ENCODE results near the gene EPS15. TPM values are rescaled to one million over a fixed set of nuclear protein-coding genes. Genes with fewer than 3 reads are reported as not detected.
"Not testable (repeated sequence)": the region's sequence is repeated elsewhere in the genome, so short reads cannot be mapped to it uniquely, and the experiment has no call there.

Gene EPS15
- total and polyA plus RNA-seq, 10 donors = 24.2 to 142 (median 126) TPM

DNA sequence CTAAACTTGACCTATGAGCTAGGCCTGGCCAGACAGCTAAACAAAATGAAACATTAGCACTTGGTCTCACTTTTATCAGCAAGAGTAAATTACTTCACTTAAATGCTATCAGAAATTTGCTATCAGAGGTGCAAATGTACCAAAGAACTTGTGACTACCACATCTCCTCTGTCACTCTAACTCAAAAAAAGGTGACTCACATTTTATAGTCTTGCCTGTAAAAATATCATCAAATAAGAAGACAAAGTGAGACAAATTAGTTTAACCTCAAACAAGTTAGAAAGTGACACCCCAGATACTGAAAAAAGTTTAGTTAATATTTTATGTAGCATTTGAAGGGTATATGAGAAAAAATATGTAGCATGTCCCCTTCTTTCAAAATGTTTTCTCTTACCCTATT, 76.9 kb downstream of the EPS15 start:
- intact Hi-C loops (cut with DNase I; ENCODE audit: low total_unique reads) = no loop called here
- Histone ChIP-seq H3K27me3 (replicated peaks in 1 of 7) (no peaks in the 10 kb centered on the region), H3K36me3 (peaks cover 0 to 93% (median 27%) of the 10 kb centered on the region in 6 donors), H3K27ac (peak overlapping the region in 3 of 8 donors; percentile 1 to 24 (median 8)), H3K9me3 (no peaks in the 10 kb centered on the region), H3K4me3 (no peak overlapping the region), H3K4me1 (peaks cover 0 to 41% (median 23%) of the 10 kb centered on the region in 6 donors)
- TF ChIP-seq POLR2AphosphoS5 (IDR thresholded peaks at IDR 0.05) (no peak), POLR2A (IDR thresholded peaks at IDR 0.05) (no peak)
- TF ChIP-seq, protein P1, sequence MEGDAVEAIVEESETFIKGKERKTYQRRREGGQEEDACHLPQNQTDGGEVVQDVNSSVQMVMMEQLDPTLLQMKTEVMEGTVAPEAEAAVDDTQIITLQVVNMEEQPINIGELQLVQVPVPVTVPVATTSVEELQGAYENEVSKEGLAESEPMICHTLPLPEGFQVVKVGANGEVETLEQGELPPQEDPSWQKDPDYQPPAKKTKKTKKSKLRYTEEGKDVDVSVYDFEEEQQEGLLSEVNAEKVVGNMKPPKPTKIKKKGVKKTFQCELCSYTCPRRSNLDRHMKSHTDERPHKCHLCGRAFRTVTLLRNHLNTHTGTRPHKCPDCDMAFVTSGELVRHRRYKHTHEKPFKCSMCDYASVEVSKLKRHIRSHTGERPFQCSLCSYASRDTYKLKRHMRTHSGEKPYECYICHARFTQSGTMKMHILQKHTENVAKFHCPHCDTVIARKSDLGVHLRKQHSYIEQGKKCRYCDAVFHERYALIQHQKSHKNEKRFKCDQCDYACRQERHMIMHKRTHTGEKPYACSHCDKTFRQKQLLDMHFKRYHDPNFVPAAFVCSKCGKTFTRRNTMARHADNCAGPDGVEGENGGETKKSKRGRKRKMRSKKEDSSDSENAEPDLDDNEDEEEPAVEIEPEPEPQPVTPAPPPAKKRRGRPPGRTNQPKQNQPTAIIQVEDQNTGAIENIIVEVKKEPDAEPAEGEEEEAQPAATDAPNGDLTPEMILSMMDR (IDR thresholded peaks at IDR 0.05 in 8 of 11, conservative IDR thresholded peaks at IDR 0.05 in 3 of 11) = no peak
- no peak for DNase-seq

DNA sequence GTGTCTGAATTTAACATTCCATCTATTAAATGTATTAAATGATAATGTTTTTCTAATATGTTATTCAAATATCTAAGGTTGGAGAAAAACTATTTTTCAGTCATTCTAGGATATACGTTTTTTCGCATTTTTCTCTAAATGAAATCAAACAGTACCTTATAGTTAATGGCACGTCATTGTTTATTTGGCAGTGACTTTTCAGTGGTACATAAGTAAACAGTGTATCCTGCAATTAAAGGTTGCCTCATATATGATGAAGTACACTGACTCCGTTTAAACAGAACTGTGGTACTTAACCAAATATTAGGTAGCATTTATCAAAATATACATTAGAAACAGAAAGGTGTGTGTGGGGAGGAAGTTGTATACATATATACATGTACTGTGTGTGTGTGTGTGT, 79.2 kb downstream of the EPS15 start:
- WGBS, 5 donors = 83 to 96% (median 91%) methylated on average over 4 of the region's 4 CpGs
- H3K9me3 ChIP-seq = no peaks in the 10 kb centered on the region
- H3K36me3 ChIP-seq = peaks cover 0 to 92% (median 27%) of the 10 kb centered on the region in 6 donors
- H3K27me3 ChIP-seq (replicated peaks in 1 of 7) = no peaks in the 10 kb centered on the region
- TF ChIP-seq, protein P1 (IDR thresholded peaks at IDR 0.05 in 8 of 11, conservative IDR thresholded peaks at IDR 0.05 in 3 of 11) = no peak
- TF ChIP-seq POLR2AphosphoS5 (IDR thresholded peaks at IDR 0.05) = no peak
- no peak for TF ChIP-seq POLR2A (IDR thresholded peaks at IDR 0.05)
- peaks cover 0 to 36% (median 22%) of the 10 kb centered on the region in 6 donors for H3K4me1 ChIP-seq
- intact Hi-C loops (cut with DNase I; ENCODE audit: low total_unique reads) = no loop called here
- DNase-seq = no peak
- no peak overlapping the region for H3K4me3 ChIP-seq
- H3K27ac ChIP-seq = no peak overlapping the region

DNA sequence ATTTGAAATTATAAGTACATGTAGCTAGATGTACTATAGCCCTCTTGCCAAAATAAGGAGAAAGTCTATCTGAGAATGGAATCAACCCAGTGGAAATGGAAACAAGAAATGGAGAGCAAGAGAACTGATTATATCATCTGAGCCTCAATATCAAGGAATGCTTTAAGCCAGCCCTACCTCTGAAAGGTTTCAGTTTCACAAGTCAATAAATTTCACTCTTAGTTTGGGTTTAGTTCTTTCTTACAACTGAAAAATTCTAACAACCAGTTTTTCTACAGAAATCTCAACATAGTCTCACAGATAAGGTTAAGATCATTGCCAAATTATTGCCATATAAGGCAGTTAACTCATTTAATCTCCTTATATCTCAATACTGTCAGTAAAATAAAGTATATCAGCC, 80.0 kb downstream of the EPS15 start:
- no peaks in the 10 kb centered on the region for H3K9me3 ChIP-seq
- intact Hi-C loops (cut with DNase I; ENCODE audit: low total_unique reads) = no loop called here
- no peak for TF ChIP-seq POLR2A (IDR thresholded peaks at IDR 0.05)
- TF ChIP-seq, protein P1 (IDR thresholded peaks at IDR 0.05 in 8 of 11, conservative IDR thresholded peaks at IDR 0.05 in 3 of 11) = no peak
- TF ChIP-seq POLR2AphosphoS5 (IDR thresholded peaks at IDR 0.05) = no peak

DNA sequence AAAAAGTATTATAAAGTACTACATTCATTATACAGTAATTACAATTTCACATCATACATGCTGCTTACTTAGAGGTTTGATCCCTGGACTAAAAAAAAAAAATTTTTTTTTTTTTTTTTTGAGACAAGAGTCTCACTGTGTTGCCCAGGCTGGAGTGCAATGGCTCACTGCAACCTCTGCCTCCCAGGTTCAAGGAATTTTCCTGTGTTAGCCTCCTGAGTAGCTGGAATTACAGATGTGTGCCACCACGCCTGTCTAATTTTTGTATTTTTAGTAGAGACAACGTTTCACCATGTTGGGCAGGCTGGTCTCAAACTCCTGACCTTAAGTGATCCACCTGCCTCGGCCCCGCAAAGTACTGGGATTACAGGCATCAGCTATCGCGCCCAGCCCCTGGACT, 81.7 kb downstream of the EPS15 start:
- H3K27me3 ChIP-seq (replicated peaks in 1 of 7); H3K4me3 ChIP-seq; H3K9me3 ChIP-seq; intact Hi-C loops (cut with DNase I; ENCODE audit: low total_unique reads); H3K27ac ChIP-seq; DNase-seq: not testable (repeated sequence)
- H3K4me1 ChIP-seq = peaks cover 16 to 49% (median 38%) of the 10 kb centered on the region in 6 donors
- peaks cover 0 to 76% (median 18%) of the 10 kb centered on the region in 6 donors for H3K36me3 ChIP-seq
- 95 to 99% (median 95%) methylated on average over 6 of the region's 6 CpGs for WGBS, 5 donors

More for the DNA sequence above, 80.0 kb downstream of the EPS15 start:
- H3K27me3 ChIP-seq (replicated peaks in 1 of 7) = no peaks in the 10 kb centered on the region
- no peak for DNase-seq
- peak overlapping the region in 3 of 8 donors; percentile 6 to 52 (median 34) for H3K27ac ChIP-seq
- H3K4me3 ChIP-seq = no peak overlapping the region
- H3K4me1 ChIP-seq = peaks cover 5 to 42% (median 25%) of the 10 kb centered on the region in 6 donors
- peaks cover 0 to 91% (median 25%) of the 10 kb centered on the region in 6 donors for H3K36me3 ChIP-seq

DNA sequence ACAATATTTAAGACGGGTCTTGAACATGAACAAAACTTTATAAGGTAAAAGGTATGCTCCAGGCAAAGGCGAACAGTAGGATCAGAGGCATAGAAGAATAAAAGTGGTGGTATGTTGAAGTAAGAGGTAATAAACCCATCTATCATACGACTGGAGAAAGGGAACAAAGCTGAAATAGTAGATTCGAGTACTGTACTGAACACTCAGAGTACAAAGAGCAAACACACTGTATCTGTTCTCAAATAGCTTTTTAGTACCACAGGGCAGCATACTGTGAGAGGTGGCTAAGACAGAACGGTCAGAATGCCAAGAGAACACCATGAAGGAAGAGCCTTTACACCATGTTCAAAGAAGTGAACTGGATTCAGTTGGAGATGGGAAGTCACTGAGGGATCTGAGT, 83.2 kb downstream of the EPS15 start:
- peaks cover 0 to 76% (median 18%) of the 10 kb centered on the region in 6 donors for H3K36me3 ChIP-seq
- TF ChIP-seq POLR2AphosphoS5 (IDR thresholded peaks at IDR 0.05) (no peak), POLR2A (IDR thresholded peaks at IDR 0.05) (no peak)
- TF ChIP-seq, protein P1 (IDR thresholded peaks at IDR 0.05 in 8 of 11, conservative IDR thresholded peaks at IDR 0.05 in 3 of 11) = no peak
- no peak overlapping the region for H3K4me3 ChIP-seq
- H3K9me3 ChIP-seq = no peaks in the 10 kb centered on the region
- H3K27me3 ChIP-seq (replicated peaks in 1 of 7) = no peaks in the 10 kb centered on the region
- WGBS, 5 donors = 93 to 97% (median 96%) methylated on average over 5 of the region's 5 CpGs
- H3K4me1 ChIP-seq = peaks cover 16 to 55% (median 44%) of the 10 kb centered on the region in 6 donors
- intact Hi-C loops (cut with DNase I; ENCODE audit: low total_unique reads) = no loop called here
- H3K27ac ChIP-seq = peak overlapping the region in 3 of 8 donors; percentile 6 to 85 (median 82)
- DNase-seq = no peak

All from spleen (tissue), 11 donors.